GM23248 (cell line): ENCODE data around the gene ERO1B. TPM values are rescaled to one million over a fixed set of nuclear protein-coding genes. Genes with fewer than 3 reads are reported as not detected.

ENCODE experiments used
- DNase-seq: peaks from one replicate; pipeline ENCODE4 v3.0.0-alpha.2; 2015
- H2AFZ ChIP-seq: fragments of 200-600 bp; sonication (generic); 2 replicates; pipeline ENCODE4 v1.6.1; 2016; ENCODE audit warnings: antibody characterized with exemption
- H3F3A ChIP-seq: fragments of 200-600 bp; sonication (generic); 2 replicates; pipeline ENCODE4 v1.6.1; 2016; ENCODE audit warnings: mild to moderate bottlenecking, antibody characterized with exemption, mixed run types; ENCODE audit not compliant: insufficient read depth
- H3K27ac ChIP-seq: fragments of 200-600 bp; sonication (generic); 2 replicates; pipeline ENCODE4 v1.5.1; 2016; ENCODE audit warnings: mild to moderate bottlenecking
- H3K27me3 ChIP-seq: fragments of 200-600 bp; sonication (generic); replicated peaks from 2 replicates; pipeline ENCODE4 v1.6.1; 2016; ENCODE audit warnings: mild to moderate bottlenecking; ENCODE audit not compliant: insufficient read depth
- H3K36me3 ChIP-seq: fragments of 200-600 bp; sonication (generic); 2 replicates; pipeline ENCODE4 v1.6.1; 2016; ENCODE audit warnings: low read depth, mild to moderate bottlenecking
- H3K4me1 ChIP-seq: fragments of 200-600 bp; sonication (generic); 2 replicates; pipeline ENCODE4 v1.6.1; 2016; ENCODE audit warnings: mild to moderate bottlenecking; ENCODE audit not compliant: insufficient read depth
- H3K4me2 ChIP-seq: fragments of 200-600 bp; sonication (generic); one replicate; pipeline ENCODE4 v1.6.1; 2016; ENCODE audit warnings: mild to moderate bottlenecking; ENCODE audit not compliant: unreplicated experiment
- H3K4me3 ChIP-seq: fragments of 200-600 bp; sonication (generic); 2 replicates; pipeline ENCODE4 v1.5.1; 2016; ENCODE audit warnings: mild to moderate bottlenecking
- H3K79me2 ChIP-seq: fragments of 200-600 bp; sonication (generic); 2 replicates; pipeline ENCODE4 v1.6.1; 2016; ENCODE audit warnings: mild to moderate bottlenecking; ENCODE audit not compliant: insufficient read depth
- H3K9ac ChIP-seq: fragments of 200-600 bp; sonication (generic); 2 replicates; pipeline ENCODE4 v1.6.1; 2016; ENCODE audit warnings: mild to moderate bottlenecking
- H3K9me2 ChIP-seq: fragments of 200-600 bp; sonication (generic); 2 replicates; pipeline ENCODE4 v1.6.1; 2016; ENCODE audit warnings: mixed run types, mild to moderate bottlenecking, moderate library complexity; ENCODE audit not compliant: insufficient read depth
- H3K9me3 ChIP-seq: fragments of 200-600 bp; sonication (generic); one replicate; pipeline ENCODE4 v1.6.1; 2017; ENCODE audit warnings: low read depth
- H4K20me1 ChIP-seq: fragments of 200-600 bp; sonication (generic); 2 replicates; pipeline ENCODE4 v1.6.0; 2016; ENCODE audit not compliant: insufficient read depth
- EZH2 ChIP-seq: fragments of 200-600 bp; sonication (generic); IDR thresholded peaks from 2 replicates; pipeline ENCODE4 v1.6.1; 2018; ENCODE audit warnings: antibody characterized with exemption, mild to moderate bottlenecking; ENCODE audit not compliant: insufficient read depth, poor library complexity, severe bottlenecking
- EZH2phosphoT487 ChIP-seq: fragments of 200-600 bp; sonication (generic); IDR thresholded peaks from 2 replicates; pipeline ENCODE4 v1.6.1; 2018; ENCODE audit warnings: antibody characterized with exemption, moderate library complexity, mild to moderate bottlenecking, low read depth; ENCODE audit not compliant: insufficient read depth
- WGBS, 2 experiments: methylation state at CpG; one replicate each; pipeline ENCODE4 v1.1.6; 2015 to 2017; ENCODE audit warnings: low lambda C conversion rate in 2 of 2, low coverage in 1 of 2; ENCODE audit errors: missing lambda C conversion rate in 2 of 2; 5-methylcytosine and 5-hydroxymethylcytosine counted together
- in situ Hi-C: fragments of 300-500 bp; cut with MboI; formaldehyde crosslinking; loops from 2 replicates; pipeline ENCODE4 v1.15.0; 2020
- polyA plus RNA-seq: library from polyadenylated mRNA; unstranded; fragments of >200 nt; fragmentation: Nextera tagmentation; extraction: Ambion mirVana; gene quantifications from 2 replicates; pipeline ENCODE4 v1.2.1, GENCODE V29; 2016
- total RNA-seq: library from RNA; depleted of rRNA; stranded (reverse); fragments of >200 nt; shearing (Covaris generic); gene quantifications from 2 replicates; pipeline ENCODE4 v1.2.3, GENCODE V29; 2014

ERO1B gene
- total and polyA plus RNA-seq, 2 experiments from 2014 or later: 1.7 to 1.9 TPM

DNA sequence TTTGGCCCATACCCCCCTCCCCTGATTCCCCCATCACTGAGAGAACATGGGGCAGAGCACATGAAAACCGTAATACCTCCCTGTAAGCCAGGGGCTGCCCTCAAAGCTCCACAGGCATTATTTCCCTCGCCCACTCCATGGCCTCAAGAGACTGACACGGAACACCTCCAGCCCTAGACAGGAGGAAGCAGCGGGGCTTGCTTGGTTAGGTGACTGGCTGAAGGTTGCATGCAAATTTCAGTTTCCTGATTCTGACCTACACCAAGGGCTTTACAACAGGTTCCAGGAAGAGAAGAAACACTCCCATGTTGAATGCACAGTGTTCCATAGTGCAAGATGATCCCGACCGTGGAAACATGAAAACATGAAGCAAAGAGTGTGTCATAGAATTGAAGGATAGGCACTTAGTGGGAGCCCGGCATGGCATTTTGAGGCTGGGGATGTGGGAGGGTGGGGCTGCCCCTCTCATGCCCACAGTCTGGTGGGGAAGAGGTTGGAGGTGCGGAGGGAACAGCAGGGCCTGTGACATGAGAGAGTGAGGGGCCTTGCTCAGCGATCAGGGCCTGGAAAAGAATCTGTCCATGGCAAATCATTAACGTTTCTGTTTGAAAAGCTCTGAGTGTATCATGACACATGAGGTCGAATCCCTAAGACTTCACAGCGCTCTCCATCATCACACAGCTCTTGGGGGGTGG is 106.0 kb downstream of the ERO1B start:
- Histone ChIP-seq H3K4me1 (peaks cover 3% of the 10 kb centered on the region), H3K27ac (no peak overlapping the region), H3K4me3 (no peak overlapping the region), H3K36me3 (no peaks in the 10 kb centered on the region), H3K9me2 (no peaks in the 10 kb centered on the region), H3K9ac (no peak overlapping the region), H3K79me2 (no peaks in the 10 kb centered on the region), H3F3A (no peaks in the 10 kb centered on the region), H3K27me3 (no peaks in the 10 kb centered on the region), H4K20me1 (no peaks in the 10 kb centered on the region), H2AFZ (no peak overlapping the region), H3K9me3 (no peaks in the 10 kb centered on the region), H3K4me2 (no peak overlapping the region)
- TF ChIP-seq EZH2 (no peak), EZH2phosphoT487 (no peak)
- in situ Hi-C loops: no loop called here
- DNase-seq: no peak
- 85% methylated on average over 12 of the region's 12 CpGs for WGBS, 2 experiments

DNA sequence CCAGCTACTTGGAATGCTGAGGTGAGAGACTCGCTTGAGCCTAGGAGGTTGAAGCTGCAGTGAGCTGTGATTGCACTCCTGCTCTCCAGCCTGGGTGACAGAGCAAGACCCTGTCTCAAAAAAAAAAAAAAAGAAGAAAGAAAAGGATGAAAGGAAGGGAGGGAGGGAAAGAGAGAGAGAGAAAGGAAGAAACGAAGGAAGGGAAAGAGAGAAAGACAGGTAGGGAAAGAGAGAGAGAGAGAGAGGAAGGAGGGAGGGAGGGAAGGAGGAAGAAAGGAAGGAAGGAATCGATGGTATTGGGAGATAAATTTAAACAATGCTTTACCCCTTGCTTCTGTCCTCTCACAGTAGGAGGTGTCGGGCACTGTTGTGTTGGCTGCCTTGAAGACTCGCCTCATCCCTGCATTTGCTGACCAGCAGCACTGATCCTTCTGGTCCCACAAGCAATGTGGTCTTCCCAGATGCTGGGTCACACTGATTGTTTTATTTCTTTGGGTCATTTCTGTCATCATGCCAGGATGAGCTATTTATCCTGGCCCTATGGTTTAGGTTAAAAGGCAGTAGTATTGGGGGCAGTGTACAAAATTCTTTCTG is 108.5 kb downstream of the ERO1B start:
- 95 to 97% methylated on average over 5 of the region's 5 CpGs for WGBS, 2 experiments

DNA sequence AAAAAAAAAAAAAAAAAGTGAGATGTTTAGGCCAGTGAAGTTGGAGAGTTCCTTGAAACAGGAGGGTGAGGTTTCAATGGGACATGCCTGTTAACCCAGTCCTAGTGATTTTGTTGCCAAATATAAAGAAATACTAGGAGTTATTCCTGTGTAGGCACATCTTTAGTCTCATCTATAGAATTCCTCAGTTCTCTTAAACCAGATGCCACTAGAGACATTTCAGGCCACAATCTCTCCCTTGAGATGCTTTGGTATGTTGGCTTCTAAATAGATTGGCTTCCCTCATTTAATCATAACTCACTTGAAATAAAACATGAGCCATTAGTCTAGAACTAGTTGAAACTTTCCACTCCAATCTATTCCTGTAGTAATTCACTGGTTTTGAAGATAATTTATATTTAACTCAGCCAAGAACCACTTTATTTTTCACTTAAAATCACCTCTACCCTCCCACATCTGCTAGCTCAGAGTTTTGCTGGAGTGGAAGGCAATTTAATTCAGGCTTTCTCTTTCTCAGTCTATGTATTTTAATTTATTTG is 109.6 kb downstream of the ERO1B start:
- no peak overlapping the region for H3K4me3 ChIP-seq
- no peaks in the 10 kb centered on the region for H3K79me2 ChIP-seq
- no peaks in the 10 kb centered on the region for H3K4me1 ChIP-seq
- no peak for TF ChIP-seq EZH2
- TF ChIP-seq EZH2phosphoT487: no peak
- H4K20me1 ChIP-seq: no peaks in the 10 kb centered on the region
- no peak for DNase-seq
- no peak overlapping the region for H3K27ac ChIP-seq
- no peaks in the 10 kb centered on the region for H3K36me3 ChIP-seq
- H3F3A ChIP-seq: no peaks in the 10 kb centered on the region
- H3K9ac ChIP-seq: no peak overlapping the region
- no peak overlapping the region for H2AFZ ChIP-seq
- no peaks in the 10 kb centered on the region for H3K9me3 ChIP-seq
- no peaks in the 10 kb centered on the region for H3K9me2 ChIP-seq
- no peaks in the 10 kb centered on the region for H3K27me3 ChIP-seq
- in situ Hi-C loops: no loop called here
- H3K4me2 ChIP-seq: no peak overlapping the region

More for the DNA sequence above, 108.5 kb downstream of the ERO1B start:
- no peaks in the 10 kb centered on the region for H3K9me2 ChIP-seq
- no peak for DNase-seq
- no peak overlapping the region for H3K4me2 ChIP-seq
- in situ Hi-C loops: no loop called here
- no peak overlapping the region for H3K4me3 ChIP-seq
- H3K27ac ChIP-seq: no peak overlapping the region
- no peaks in the 10 kb centered on the region for H3K9me3 ChIP-seq
- H3K4me1 ChIP-seq: no peaks in the 10 kb centered on the region
- no peaks in the 10 kb centered on the region for H3F3A ChIP-seq
- TF ChIP-seq EZH2: no peak
- TF ChIP-seq EZH2phosphoT487: no peak
- H3K36me3 ChIP-seq: no peaks in the 10 kb centered on the region
- no peaks in the 10 kb centered on the region for H4K20me1 ChIP-seq
- H2AFZ ChIP-seq: no peak overlapping the region
- no peaks in the 10 kb centered on the region for H3K79me2 ChIP-seq
- no peaks in the 10 kb centered on the region for H3K27me3 ChIP-seq
- no peak overlapping the region for H3K9ac ChIP-seq

DNA sequence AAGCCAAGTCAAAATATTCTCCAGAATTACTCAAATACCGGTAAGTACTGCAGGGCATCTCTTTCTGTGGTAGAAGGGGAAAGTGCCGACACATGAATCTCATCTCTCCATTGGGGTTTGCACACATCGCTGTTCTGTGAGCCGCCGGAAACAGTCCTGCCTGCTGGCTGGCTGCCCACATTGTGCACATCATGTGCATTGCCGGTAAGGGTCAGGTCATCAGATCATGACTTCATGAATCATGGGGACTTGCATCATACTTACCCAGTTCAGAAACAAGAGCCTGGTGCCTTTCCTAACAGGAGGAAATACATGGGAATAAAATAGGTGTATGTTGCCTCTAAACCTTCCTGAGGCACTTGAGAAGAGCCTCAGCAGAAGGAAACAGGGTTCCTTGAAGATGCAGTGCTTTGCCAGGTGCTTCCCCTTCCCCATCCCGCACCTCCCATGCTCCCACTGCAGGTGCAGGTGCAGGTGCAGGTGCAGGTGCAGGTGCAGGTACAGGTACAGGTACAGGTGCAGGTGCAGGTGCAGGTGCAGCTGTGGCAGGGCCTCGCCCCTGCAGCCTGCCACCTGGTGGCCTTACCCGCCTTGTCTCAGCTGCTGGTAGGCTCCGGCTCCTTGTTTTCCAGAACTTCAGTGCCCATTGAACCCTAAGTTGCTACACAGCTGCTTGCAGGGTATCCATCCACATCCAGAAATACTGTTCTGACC is 112.9 kb downstream of the ERO1B start:
- Histone ChIP-seq H3K27me3 (no peaks in the 10 kb centered on the region), H3F3A (no peaks in the 10 kb centered on the region), H3K4me1 (no peaks in the 10 kb centered on the region), H3K9ac (no peak overlapping the region), H3K79me2 (0 out of 2 replicates have a peak, but pooled peaks cover 6% of the 10 kb centered on the region), H3K4me3 (no peak overlapping the region), H2AFZ (no peak overlapping the region), H3K9me3 (no peaks in the 10 kb centered on the region), H4K20me1 (0 out of 2 replicates have a peak, but pooled peaks cover 4% of the 10 kb centered on the region), H3K9me2 (no peaks in the 10 kb centered on the region), H3K36me3 (no peaks in the 10 kb centered on the region), H3K4me2 (no peak overlapping the region), H3K27ac (no peak overlapping the region)
- in situ Hi-C loops: no loop called here
- peak; percentile 47 for DNase-seq
- TF ChIP-seq EZH2phosphoT487: no peak
- TF ChIP-seq EZH2: no peak
- WGBS, 2 experiments: 69 to 77% methylated on average over 10 of the region's 10 CpGs
